DMS114 treated with DMSO at 0.1 percent for 48 hours (cell line): ENCODE measurements around the gene GNAI1.
"Not testable (repeated sequence)": the region's sequence is repeated elsewhere in the genome, so short reads cannot be mapped to it uniquely, and the experiment has no call there.

Source experiments
- DNase-seq: peaks from one replicate; lab custom pipeline; 2025; ENCODE audit not compliant: unreplicated experiment; lab: John Stamatoyannopoulos, UW

Gene GNAI1

GRCh38 chr7:80154656-80155333, 20.2 kb downstream of the GNAI1 start:
- DNase-seq: no peak

- no peak for DNase-seq
Observed at GRCh38 chr7:80155374-80155773, 20.7 kb downstream of the GNAI1 start.

GRCh38 chr7:80157770-80158169, 23.1 kb downstream of the GNAI1 start:
- not testable (repeated sequence) for DNase-seq

- no peak for DNase-seq
Observed at GRCh38 chr7:80159802-80160201, 25.2 kb downstream of the GNAI1 start.

- no peak for DNase-seq
Observed at GRCh38 chr7:80161466-80161865, 26.8 kb downstream of the GNAI1 start.

GRCh38 chr7:80165177-80165576, 30.5 kb downstream of the GNAI1 start:
- no peak for DNase-seq

GRCh38 chr7:80170445-80170844, 35.8 kb downstream of the GNAI1 start:
- DNase-seq: no peak

GRCh38 chr7:80172387-80172786, 37.8 kb downstream of the GNAI1 start:
- no peak for DNase-seq

GRCh38 chr7:80175744-80176143, 41.1 kb downstream of the GNAI1 start:
- no peak for DNase-seq

GRCh38 chr7:80181411-80181810, 46.8 kb downstream of the GNAI1 start:
- no peak for DNase-seq

GRCh38 chr7:80182630-80183276, 48.1 kb downstream of the GNAI1 start:
- DNase-seq: no peak

- no peak for DNase-seq
Observed at GRCh38 chr7:80183351-80183750, 48.7 kb downstream of the GNAI1 start.

GRCh38 chr7:80183900-80184685, 49.5 kb downstream of the GNAI1 start:
- DNase-seq: no peak

- DNase-seq: no peak
Observed at GRCh38 chr7:80184693-80185092, 50.1 kb downstream of the GNAI1 start.

- no peak for DNase-seq
Observed at GRCh38 chr7:80185571-80185970, 50.9 kb downstream of the GNAI1 start.

- no peak for DNase-seq
Observed at GRCh38 chr7:80186721-80187120, 52.1 kb downstream of the GNAI1 start.

- no peak for DNase-seq
Observed at GRCh38 chr7:80187279-80187678, 52.6 kb downstream of the GNAI1 start.

- DNase-seq: no peak
Observed at GRCh38 chr7:80187727-80188126, 53.1 kb downstream of the GNAI1 start.

- DNase-seq: no peak
Observed at GRCh38 chr7:80189638-80190037, 55.0 kb downstream of the GNAI1 start.

GRCh38 chr7:80197627-80198026, 63.0 kb downstream of the GNAI1 start:
- DNase-seq: no peak

GRCh38 chr7:80199051-80199450, 64.4 kb downstream of the GNAI1 start:
- DNase-seq: no peak

GRCh38 chr7:80204454-80204853, 69.8 kb downstream of the GNAI1 start:
- DNase-seq: no peak
